ENCODE measurements around the gene POLR2A.
"Not testable (repeated sequence)": the region's sequence is repeated elsewhere in the genome, so short reads cannot be mapped to it uniquely, and the experiment has no call there.

Gene POLR2A

GRCh38 chr17:7460850-7461660 lies 23.1 kb upstream of the POLR2A start:
- no peak for DNase-seq

GRCh38 chr17:7462474-7463371 lies 21.4 kb upstream of the POLR2A start:
- DNase-seq, result no peak

- DNase-seq, result no peak
These were observed 20.8 kb upstream of the POLR2A start for GRCh38 chr17:7463372-7463846.

- DNase-seq, result no peak
These were observed 20.1 kb upstream of the POLR2A start for GRCh38 chr17:7464081-7464480.

- DNase-seq, result no peak
These were observed 18.4 kb upstream of the POLR2A start for GRCh38 chr17:7465597-7466275.

GRCh38 chr17:7466318-7466638 lies 17.9 kb upstream of the POLR2A start:
- DNase-seq, result no peak

GRCh38 chr17:7466639-7467341 lies 17.4 kb upstream of the POLR2A start:
- no peak for DNase-seq

- no peak for DNase-seq
These were observed 16.7 kb upstream of the POLR2A start for GRCh38 chr17:7467498-7467897.

- DNase-seq, result no peak
These were observed 15.9 kb upstream of the POLR2A start for GRCh38 chr17:7468290-7468689.

- DNase-seq, result no peak
These were observed 15.3 kb upstream of the POLR2A start for GRCh38 chr17:7468804-7469389.

- not testable (repeated sequence) for DNase-seq
These were observed 14.3 kb upstream of the POLR2A start for GRCh38 chr17:7469843-7470242.

- not testable (repeated sequence) for DNase-seq
These were observed 13.7 kb upstream of the POLR2A start for GRCh38 chr17:7470457-7470973.

GRCh38 chr17:7471729-7472128 lies 12.4 kb upstream of the POLR2A start:
- no peak for DNase-seq

GRCh38 chr17:7474767-7475166 lies 9.4 kb upstream of the POLR2A start:
- DNase-seq, result not testable (repeated sequence)

GRCh38 chr17:7475764-7476422 lies 8.3 kb upstream of the POLR2A start:
- DNase-seq, result no peak

- no peak for DNase-seq
These were observed 7.7 kb upstream of the POLR2A start for GRCh38 chr17:7476494-7476893.

- no peak for DNase-seq
These were observed 7.2 kb upstream of the POLR2A start for GRCh38 chr17:7476951-7477350.

GRCh38 chr17:7477392-7478275 lies 6.5 kb upstream of the POLR2A start:
- DNase-seq, result peak; percentile 53

- DNase-seq, result no peak
These were observed 5.6 kb upstream of the POLR2A start for GRCh38 chr17:7478276-7479212.

Data from amniotic stem cell (primary cell).